Brain microvascular endothelial cell (primary cell): ENCODE measurements around the gene MAP1LC3A.
A peak's percentile ranks its signal among the peaks of the same experiment; 100 is the strongest.

Experiments used
- DNase-seq: peaks from one replicate; pipeline ENCODE4 v3.0.0-alpha.2; 2020
- H3K27ac ChIP-seq: fragments of 250-450 bp; sonication (Bioruptor Pico); 2 replicates; pipeline ENCODE4 v1.5.1; 2020; ENCODE audit warnings: mild to moderate bottlenecking, moderate library complexity
- H3K27me3 ChIP-seq: fragments of 250-450 bp; sonication (Bioruptor Pico); replicated peaks from 2 replicates; pipeline ENCODE4 v1.5.1; 2020; ENCODE audit warnings: mild to moderate bottlenecking
- H3K36me3 ChIP-seq: fragments of 250-450 bp; sonication (Bioruptor Pico); replicated peaks from 2 replicates; pipeline ENCODE4 v1.5.1; 2020; ENCODE audit warnings: mild to moderate bottlenecking
- H3K4me3 ChIP-seq: 2 replicates; pipeline ENCODE4 v1.5.1; 2011; ENCODE audit warnings: low read depth, mild to moderate bottlenecking, control low read depth, low read length, moderate library complexity
- CTCF ChIP-seq: IDR thresholded peaks from 2 replicates; pipeline ENCODE4 v1.5.1; 2011; ENCODE audit warnings: low read depth, mild to moderate bottlenecking, moderate library complexity, low read length, control low read depth, inconsistent platforms; ENCODE audit errors: missing control alignments
- in situ Hi-C: cut with HindIII; loops from 2 replicates; pipeline ENCODE4 v1.10.0; 2017; ENCODE audit warnings: low sequenced_read_pairs, low pct_ligation_motif_present

Gene MAP1LC3A

GRCh38 chr20:34578025-34578424 lies 19.5 kb downstream of the MAP1LC3A start:
- no peak for TF ChIP-seq CTCF
- H3K27me3 ChIP-seq, result no peaks in the 10 kb centered on the region
- no peak for DNase-seq
- no peaks in the 10 kb centered on the region for H3K36me3 ChIP-seq
- in situ Hi-C loops, result no loop called here
- H3K27ac ChIP-seq, result no peak overlapping the region
- H3K4me3 ChIP-seq, result no peak overlapping the region

DNA sequence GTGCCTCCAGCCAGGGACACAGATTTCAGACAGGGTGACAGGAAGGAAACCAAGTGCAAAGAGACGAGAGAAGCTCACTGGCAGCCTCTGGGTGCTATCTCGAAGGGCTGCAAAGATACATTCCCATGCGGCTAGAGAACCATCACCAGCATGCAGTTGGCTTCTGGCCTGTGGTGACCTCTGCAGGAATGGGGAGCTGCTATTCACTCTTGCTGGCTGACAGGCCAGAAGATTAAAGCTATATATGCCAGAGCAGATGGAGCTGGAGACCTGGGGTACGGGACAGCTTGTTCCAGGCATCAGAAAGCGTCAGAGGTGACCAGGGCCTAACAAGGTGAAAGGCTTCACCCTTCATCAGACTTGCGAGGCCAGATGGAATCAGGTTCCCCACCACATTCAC lies 20.0 kb downstream of the MAP1LC3A start:
- in situ Hi-C loops, result no loop called here
- Histone ChIP-seq H3K27me3 (no peaks in the 10 kb centered on the region), H3K36me3 (no peaks in the 10 kb centered on the region), H3K27ac (no peak overlapping the region), H3K4me3 (no peak overlapping the region)
- DNase-seq, result no peak
- TF ChIP-seq CTCF, result no peak

DNA sequence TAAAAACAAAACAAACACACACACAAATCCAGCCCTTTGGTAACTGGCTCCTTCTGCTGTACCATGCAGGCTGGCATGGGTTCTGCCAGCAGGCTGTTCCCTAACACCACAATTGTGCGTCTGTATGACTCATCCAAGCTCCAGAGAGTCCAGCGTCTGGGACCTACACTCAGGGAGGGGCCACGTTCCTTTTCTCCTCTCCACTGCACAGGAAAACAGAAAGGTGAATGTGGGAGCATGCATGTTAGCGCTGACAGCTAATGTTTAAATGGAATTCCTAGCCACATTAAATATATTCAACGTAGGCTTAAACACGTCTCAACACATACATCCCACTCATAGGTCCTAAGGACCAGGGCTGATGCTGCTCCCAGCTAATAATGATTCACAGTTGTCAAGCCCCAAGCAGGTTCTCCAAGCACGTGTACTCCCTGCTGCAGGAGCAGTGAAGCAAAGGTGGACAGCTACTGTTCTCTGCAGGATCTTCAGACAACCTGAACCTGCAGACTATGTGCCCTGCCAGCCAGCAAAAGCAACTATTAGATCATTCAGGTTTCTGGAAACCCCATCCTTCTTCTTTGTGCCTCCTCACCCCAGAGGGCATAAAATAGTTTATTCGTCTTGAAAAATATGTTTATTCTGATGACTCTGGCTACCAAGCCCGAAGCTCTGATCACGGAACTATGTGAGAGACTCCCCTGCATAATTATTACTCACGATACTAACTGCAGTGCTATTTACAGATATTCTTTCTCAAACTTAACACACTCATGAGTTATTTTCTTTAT lies 20.9 kb downstream of the MAP1LC3A start:
- Histone ChIP-seq H3K27ac (no peak overlapping the region), H3K27me3 (no peaks in the 10 kb centered on the region), H3K36me3 (no peaks in the 10 kb centered on the region), H3K4me3 (no peak overlapping the region)
- DNase-seq, result peak; percentile 77
- peak; percentile 85 for TF ChIP-seq CTCF
- in situ Hi-C loops, result no loop called here

DNA sequence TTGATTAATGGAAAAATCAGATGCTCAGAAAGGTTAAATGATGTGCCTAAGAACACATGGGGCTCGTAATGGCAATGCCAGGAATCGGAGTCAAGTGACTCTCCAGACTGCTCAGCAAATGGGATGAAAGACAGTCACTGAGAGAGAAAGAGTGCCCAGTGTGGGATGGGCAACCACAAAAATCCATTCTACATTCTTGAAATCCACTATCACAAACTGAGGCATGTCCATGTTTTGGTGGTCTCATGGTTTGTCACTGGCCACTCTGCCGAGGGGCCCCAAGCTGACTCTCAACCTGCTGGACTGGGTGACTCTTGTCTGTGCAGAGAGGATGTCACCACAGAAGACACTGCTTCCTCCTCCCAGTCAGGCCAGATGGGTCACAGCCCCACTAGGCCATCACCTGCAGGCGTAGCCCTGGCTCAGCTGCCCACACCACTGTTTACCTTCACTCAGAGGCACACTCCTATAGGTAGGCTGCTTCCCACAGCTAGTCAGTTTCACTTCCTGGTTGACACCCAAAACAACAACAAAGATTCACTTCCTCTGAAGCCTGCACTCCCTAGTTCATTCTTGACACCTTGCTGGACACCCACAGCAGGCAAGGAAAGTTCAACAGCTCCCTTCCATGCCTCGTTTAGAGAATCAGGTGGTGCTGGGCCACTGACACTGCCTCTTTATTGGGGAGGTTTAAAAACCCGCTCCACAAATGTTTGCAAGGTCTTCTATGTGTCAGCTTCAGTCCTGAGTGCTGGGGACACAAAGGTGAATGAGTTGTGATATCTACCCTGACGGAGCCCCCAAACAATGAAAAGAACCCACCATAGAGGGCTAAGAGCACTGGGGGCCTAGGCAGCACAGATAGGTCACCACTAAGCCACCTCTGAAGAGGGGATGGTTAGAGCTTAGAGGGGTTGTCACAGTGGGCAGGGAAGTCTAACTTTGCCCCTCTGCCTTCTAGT lies 21.7 kb downstream of the MAP1LC3A start:
- in situ Hi-C loops, result no loop called here
- Histone ChIP-seq H3K4me3 (no peak overlapping the region), H3K27ac (no peak overlapping the region), H3K36me3 (peaks cover 3% of the 10 kb centered on the region), H3K27me3 (no peaks in the 10 kb centered on the region)
- DNase-seq, result no peak
- TF ChIP-seq CTCF, result no peak

- DNase-seq, result peak; percentile 17
- peaks cover 6% of the 10 kb centered on the region for H3K36me3 ChIP-seq
- in situ Hi-C loops, result no loop called here
- no peak overlapping the region for H3K4me3 ChIP-seq
- H3K27me3 ChIP-seq, result no peaks in the 10 kb centered on the region
- H3K27ac ChIP-seq, result no peak overlapping the region
- no peak for TF ChIP-seq CTCF
Observed at GRCh38 chr20:34581341-34582184, 23.0 kb downstream of the MAP1LC3A start.
